Measurements from ENCODE around the gene TMC2.
"Not testable (repeated sequence)": the region's sequence is repeated elsewhere in the genome, so short reads cannot be mapped to it uniquely, and the experiment has no call there.

The TMC2 gene

GRCh38 chr20:2524709-2525506 lies 11.5 kb upstream of the TMC2 start:
- no peak for DNase-seq (ENCODE audit: low read depth in 1 of 2, low spot score in 1 of 2)

- DNase-seq (ENCODE audit: low read depth in 1 of 2, low spot score in 1 of 2): not testable (repeated sequence)
Measured at GRCh38 chr20:2526218-2526583, 10.2 kb upstream of the TMC2 start.

- DNase-seq (ENCODE audit: low read depth in 1 of 2, low spot score in 1 of 2): no peak
Measured at GRCh38 chr20:2527762-2528161, 8.6 kb upstream of the TMC2 start.

GRCh38 chr20:2528671-2529271 lies 7.6 kb upstream of the TMC2 start:
- DNase-seq (ENCODE audit: low read depth in 1 of 2, low spot score in 1 of 2): no peak

GRCh38 chr20:2533118-2533517 lies 3.3 kb upstream of the TMC2 start:
- no peak for DNase-seq (ENCODE audit: low read depth in 1 of 2, low spot score in 1 of 2)

- no peak for DNase-seq (ENCODE audit: low read depth in 1 of 2, low spot score in 1 of 2)
Measured at GRCh38 chr20:2535711-2536559, 438 bp upstream of the TMC2 start.

- no peak for DNase-seq (ENCODE audit: low read depth in 1 of 2, low spot score in 1 of 2)
Measured at GRCh38 chr20:2537101-2537500, 728 bp downstream of the TMC2 start.

- DNase-seq (ENCODE audit: low read depth in 1 of 2, low spot score in 1 of 2): no peak
Measured at GRCh38 chr20:2538356-2538755, 2.0 kb downstream of the TMC2 start.

GRCh38 chr20:2538931-2539720 lies 2.8 kb downstream of the TMC2 start:
- DNase-seq (ENCODE audit: low read depth in 1 of 2, low spot score in 1 of 2): no peak

GRCh38 chr20:2541940-2542339 lies 5.6 kb downstream of the TMC2 start:
- no peak for DNase-seq (ENCODE audit: low read depth in 1 of 2, low spot score in 1 of 2)

- DNase-seq (ENCODE audit: low read depth in 1 of 2, low spot score in 1 of 2): no peak
Measured at GRCh38 chr20:2542361-2542760, 6.0 kb downstream of the TMC2 start.

GRCh38 chr20:2544211-2544610 lies 7.8 kb downstream of the TMC2 start:
- no peak for DNase-seq (ENCODE audit: low read depth in 1 of 2, low spot score in 1 of 2)

GRCh38 chr20:2545594-2545993 lies 9.2 kb downstream of the TMC2 start:
- DNase-seq (ENCODE audit: low read depth in 1 of 2, low spot score in 1 of 2): no peak

- no peak for DNase-seq (ENCODE audit: low read depth in 1 of 2, low spot score in 1 of 2)
Measured at GRCh38 chr20:2557873-2558580, 21.7 kb downstream of the TMC2 start.

GRCh38 chr20:2558581-2559278 lies 22.4 kb downstream of the TMC2 start:
- DNase-seq (ENCODE audit: low read depth in 1 of 2, low spot score in 1 of 2): no peak

- no peak for DNase-seq (ENCODE audit: low read depth in 1 of 2, low spot score in 1 of 2)
Measured at GRCh38 chr20:2559279-2559626, 22.9 kb downstream of the TMC2 start.

- DNase-seq (ENCODE audit: low read depth in 1 of 2, low spot score in 1 of 2): no peak
Measured at GRCh38 chr20:2559651-2560050, 23.3 kb downstream of the TMC2 start.

- DNase-seq (ENCODE audit: low read depth in 1 of 2, low spot score in 1 of 2): no peak
Measured at GRCh38 chr20:2563116-2563515, 26.7 kb downstream of the TMC2 start.

GRCh38 chr20:2564406-2564805 lies 28.0 kb downstream of the TMC2 start:
- DNase-seq (ENCODE audit: low read depth in 1 of 2, low spot score in 1 of 2): no peak

GRCh38 chr20:2575682-2576081 lies 39.3 kb downstream of the TMC2 start:
- DNase-seq (ENCODE audit: low read depth in 1 of 2, low spot score in 1 of 2): no peak

Measured in activated T-helper 1 cell treated with anti-CD3 and anti-CD28 coated beads, Interleukin-2, amount 50 U/mL, for 16 hours (primary cell).